OCI-LY1 (cell line): ENCODE data around the gene ACCS.

Source experiments
- H2AFZ ChIP-seq: fragments of 200-600 bp; sonication (generic), shearing (Covaris generic); 2 replicates; pipeline ENCODE4 v1.6.0; 2014; ENCODE audit warnings: antibody characterized with exemption, mild to moderate bottlenecking, low read length
- H3F3A ChIP-seq: fragments of 200-600 bp; sonication (generic), shearing (Covaris generic); 2 replicates; pipeline ENCODE4 v1.6.0; 2014; ENCODE audit warnings: mild to moderate bottlenecking, antibody characterized with exemption, low read length, moderate library complexity; ENCODE audit not compliant: insufficient read depth
- H3K27ac ChIP-seq: fragments of 200-600 bp; sonication (generic); 2 replicates; pipeline ENCODE4 v1.5.1; 2014; ENCODE audit warnings: low read length, mixed run types, mild to moderate bottlenecking, low read depth; ENCODE audit not compliant: poor library complexity, severe bottlenecking
- H3K27me3 ChIP-seq: fragments of 200-600 bp; sonication (generic); 2 replicates; pipeline ENCODE4 v1.6.0; 2014; ENCODE audit warnings: antibody characterized with exemption, mild to moderate bottlenecking, low read length, moderate library complexity; ENCODE audit not compliant: insufficient read depth
- H3K36me3 ChIP-seq: fragments of 200-600 bp; sonication (generic); 2 replicates; pipeline ENCODE4 v1.6.1; 2014; ENCODE audit warnings: mild to moderate bottlenecking, antibody characterized with exemption, low read length, moderate library complexity, mixed read lengths; ENCODE audit not compliant: insufficient read depth
- H3K4me1 ChIP-seq: fragments of 200-600 bp; sonication (generic); 2 replicates; pipeline ENCODE4 v1.5.1; 2014; ENCODE audit warnings: mild to moderate bottlenecking, low read length, moderate library complexity; ENCODE audit not compliant: insufficient read depth, severe bottlenecking
- H3K4me2 ChIP-seq: fragments of 200-600 bp; sonication (generic), shearing (Covaris generic); 2 replicates; pipeline ENCODE4 v1.6.1; 2014; ENCODE audit warnings: low read length
- H3K4me3 ChIP-seq: fragments of 200-600 bp; sonication (generic); 2 replicates; pipeline ENCODE4 v1.5.1; 2014; ENCODE audit warnings: low read length, low read depth, mild to moderate bottlenecking, mixed read lengths; ENCODE audit not compliant: poor library complexity, severe bottlenecking
- H3K79me2 ChIP-seq: fragments of 200-600 bp; shearing (Covaris generic); 2 replicates; pipeline ENCODE4 v1.6.1; 2016; ENCODE audit warnings: mixed run types, low read length, mixed read lengths; ENCODE audit not compliant: insufficient read depth
- H3K9ac ChIP-seq: fragments of 200-600 bp; sonication (generic), shearing (Covaris generic); 2 replicates; pipeline ENCODE4 v1.6.1; 2014; ENCODE audit warnings: mild to moderate bottlenecking, low read length, mixed read lengths
- H3K9me2 ChIP-seq: fragments of 200-600 bp; sonication (generic), shearing (Covaris generic); 2 replicates; pipeline ENCODE4 v1.6.1; 2014; ENCODE audit warnings: low read depth, mild to moderate bottlenecking, low read length, mixed read lengths
- H3K9me3 ChIP-seq: fragments of 200-600 bp; shearing (Covaris generic); 2 replicates; pipeline ENCODE4 v1.6.1; 2014; ENCODE audit warnings: low read length, mixed read lengths
- H4K20me1 ChIP-seq: fragments of 200-600 bp; sonication (generic), shearing (Covaris generic); 2 replicates; pipeline ENCODE4 v1.6.0; 2016; ENCODE audit warnings: mild to moderate bottlenecking, low read length; ENCODE audit not compliant: insufficient read depth
- CTCF ChIP-seq: fragments of 200-600 bp; sonication (generic), shearing (Covaris generic); IDR thresholded peaks from 2 replicates; pipeline ENCODE4 v1.5.1; 2017; ENCODE audit warnings: mild to moderate bottlenecking, antibody characterized with exemption, low read length, moderate library complexity, mixed read lengths
- EZH2 ChIP-seq: fragments of 200-600 bp; sonication (generic), shearing (Covaris generic); IDR thresholded peaks from 2 replicates; pipeline ENCODE4 v1.8.0; 2017; ENCODE audit warnings: borderline replicate concordance, mixed run types, mild to moderate bottlenecking, antibody characterized with exemption, low read length, moderate library complexity, mixed read lengths

Gene ACCS

GRCh38 chr11:44094260-44094868 is 28.3 kb downstream of the ACCS start:
- Histone ChIP-seq H2AFZ (no peak overlapping the region), H3K4me1 (peaks cover 14% of the 10 kb centered on the region), H3K9me2 (no peaks in the 10 kb centered on the region), H3K79me2 (no peaks in the 10 kb centered on the region), H3K27ac (no peak overlapping the region), H3K36me3 (no peaks in the 10 kb centered on the region), H3K27me3 (no peaks in the 10 kb centered on the region), H4K20me1 (no peaks in the 10 kb centered on the region), H3K9me3 (no peaks in the 10 kb centered on the region), H3F3A (no peaks in the 10 kb centered on the region), H3K4me3 (no peak overlapping the region), H3K9ac (no peak overlapping the region), H3K4me2 (no peak overlapping the region)
- TF ChIP-seq EZH2, result no peak
- peak; percentile 75 for TF ChIP-seq CTCF

GRCh38 chr11:44095506-44096359 is 29.7 kb downstream of the ACCS start, which contains the start of gene EXT2:
TSS of gene EXT2 (plus strand) at chr11:44095678. CDS start at chr11:44107713, 12,035 bp downstream.
- Histone ChIP-seq H4K20me1 (no peaks in the 10 kb centered on the region), H3K9ac (peak within 1 kb of the TSS; percentile 61), H3K36me3 (no peaks in the 10 kb centered on the region), H3F3A (no peaks in the 10 kb centered on the region), H3K4me1 (peaks cover 14% of the 10 kb centered on the region), H3K4me2 (peak within 1 kb of the TSS; percentile 88), H3K27ac (no peak within 1 kb of the TSS), H3K79me2 (no peaks in the 10 kb centered on the region), H2AFZ (no peak within 1 kb of the TSS), H3K9me3 (no peaks in the 10 kb centered on the region), H3K9me2 (no peaks in the 10 kb centered on the region), H3K4me3 (peak within 1 kb of the TSS; percentile 67), H3K27me3 (no peaks in the 10 kb centered on the region)
- no peak for TF ChIP-seq EZH2
- peak; percentile 70 for TF ChIP-seq CTCF

- Histone ChIP-seq H3K9ac (peak overlapping the region; percentile 61), H4K20me1 (no peaks in the 10 kb centered on the region), H3K4me2 (peak overlapping the region; percentile 88), H3K27me3 (no peaks in the 10 kb centered on the region), H3K9me3 (no peaks in the 10 kb centered on the region), H3K36me3 (no peaks in the 10 kb centered on the region), H3K27ac (no peak overlapping the region), H3K79me2 (no peaks in the 10 kb centered on the region), H2AFZ (no peak overlapping the region), H3K4me1 (peaks cover 14% of the 10 kb centered on the region), H3K4me3 (peak overlapping the region; percentile 67), H3F3A (no peaks in the 10 kb centered on the region), H3K9me2 (no peaks in the 10 kb centered on the region)
- TF ChIP-seq EZH2 (no peak), CTCF (no peak)
Measured at GRCh38 chr11:44096360-44097185, 30.5 kb downstream of the ACCS start.
